IPS-15b (cell line): ENCODE results near the gene SLC9B1.
"Not testable (repeated sequence)": the region's sequence is repeated elsewhere in the genome, so short reads cannot be mapped to it uniquely, and the experiment has no call there.

Source experiments
- H3K27me3 ChIP-seq: one replicate; pipeline ENCODE4 v1.6.1; 2013; ENCODE audit warnings: low read length; ENCODE audit not compliant: control insufficient read depth, insufficient read depth
- H3K36me3 ChIP-seq: one replicate; pipeline ENCODE4 v1.6.1; 2013; ENCODE audit warnings: low read length; ENCODE audit not compliant: control insufficient read depth, insufficient read depth
- H3K4me1 ChIP-seq: one replicate; pipeline ENCODE4 v1.6.1; 2013; ENCODE audit warnings: mild to moderate bottlenecking, low read length; ENCODE audit not compliant: control insufficient read depth, insufficient read depth
- H3K4me3 ChIP-seq: one replicate; pipeline ENCODE4 v1.5.1; 2013; ENCODE audit warnings: low read depth, low read length
- H3K9ac ChIP-seq: one replicate; pipeline ENCODE4 v1.6.1; 2013; ENCODE audit warnings: low read depth, mild to moderate bottlenecking, low read length
- H3K9me3 ChIP-seq: one replicate; pipeline ENCODE4 v1.6.1; 2013; ENCODE audit warnings: mild to moderate bottlenecking, low read length; ENCODE audit not compliant: control insufficient read depth, insufficient read depth

The SLC9B1 gene

DNA sequence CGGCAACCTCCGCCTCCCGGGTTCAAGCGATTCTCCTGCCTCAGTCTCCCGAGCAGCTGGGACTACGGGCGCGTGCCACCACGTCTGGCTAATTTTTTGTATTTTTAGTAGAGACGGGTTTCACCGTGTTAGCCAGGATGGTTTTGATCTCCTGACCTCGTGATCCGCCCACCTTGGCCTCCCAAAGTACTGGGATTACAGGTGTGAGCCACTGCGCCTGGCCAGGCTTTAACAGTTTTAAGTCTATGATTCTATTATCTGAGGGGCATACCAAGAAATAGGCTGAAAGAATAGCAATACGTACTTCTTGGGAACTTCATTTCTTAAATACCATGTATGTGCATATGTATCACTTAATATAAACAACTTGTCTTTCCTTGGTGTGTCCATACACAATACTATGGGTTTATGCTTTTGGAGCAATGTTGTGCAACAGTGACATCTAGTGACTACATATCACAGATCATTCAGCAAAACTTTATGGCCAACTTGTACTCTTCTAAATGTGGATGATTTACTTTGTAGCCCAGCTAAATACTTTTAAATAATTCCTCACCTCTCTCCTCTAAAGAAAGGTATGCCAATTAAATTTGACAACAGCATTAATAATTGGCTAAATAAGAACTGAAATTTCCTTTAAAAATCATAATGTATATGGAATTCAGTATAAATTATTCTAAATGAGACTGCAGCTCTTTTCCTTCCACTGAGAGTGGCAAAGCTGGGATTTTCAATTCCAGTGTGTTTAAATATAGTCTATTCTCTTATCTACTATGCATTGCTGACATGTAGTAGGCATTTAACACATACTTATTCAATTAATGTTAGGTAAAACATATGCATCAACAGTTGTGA, 10.4 kb downstream of the SLC9B1 start:
- Histone ChIP-seq H3K4me1 (no peaks in the 10 kb centered on the region), H3K4me3 (no peak overlapping the region), H3K9me3 (no peaks in the 10 kb centered on the region), H3K9ac (no peak overlapping the region), H3K36me3 (no peaks in the 10 kb centered on the region), H3K27me3 (no peaks in the 10 kb centered on the region)

GRCh38 chr4:103002551-103002950, 17.0 kb downstream of the SLC9B1 start:
- Histone ChIP-seq H3K27me3 (no peaks in the 10 kb centered on the region), H3K36me3 (no peaks in the 10 kb centered on the region), H3K4me1 (no peaks in the 10 kb centered on the region), H3K9me3 (no peaks in the 10 kb centered on the region), H3K4me3 (no peak overlapping the region), H3K9ac (no peak overlapping the region)

- Histone ChIP-seq H3K9ac (no peak overlapping the region), H3K4me1 (no peaks in the 10 kb centered on the region), H3K4me3 (no peak overlapping the region), H3K27me3 (no peaks in the 10 kb centered on the region), H3K9me3 (peaks cover 5% of the 10 kb centered on the region), H3K36me3 (peaks cover 3% of the 10 kb centered on the region)
Measured at GRCh38 chr4:102994803-102995202, 24.7 kb downstream of the SLC9B1 start.

DNA sequence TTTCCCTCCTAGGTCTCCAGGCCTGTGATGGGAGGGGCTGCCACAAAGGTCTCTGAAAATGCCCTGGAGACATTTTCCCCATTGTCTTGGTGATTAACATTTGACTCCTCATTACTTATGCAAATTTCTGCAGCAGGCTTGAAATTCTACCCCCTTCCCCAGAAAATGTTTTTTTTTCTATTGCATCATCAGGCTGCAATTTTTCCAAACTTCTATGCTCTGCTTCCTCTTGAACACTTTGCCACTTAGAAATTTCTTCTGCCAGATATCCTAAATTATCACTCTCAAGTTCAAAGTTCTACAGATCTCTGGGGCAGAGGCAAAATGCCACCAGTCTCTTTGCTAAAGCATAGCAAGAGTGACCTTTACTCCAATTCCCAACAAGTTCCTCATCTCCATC, 25.5 kb downstream of the SLC9B1 start:
- H3K4me3 ChIP-seq, H3K9me3 ChIP-seq, H3K9ac ChIP-seq, H3K27me3 ChIP-seq, H3K36me3 ChIP-seq, H3K4me1 ChIP-seq: not testable (repeated sequence)

DNA sequence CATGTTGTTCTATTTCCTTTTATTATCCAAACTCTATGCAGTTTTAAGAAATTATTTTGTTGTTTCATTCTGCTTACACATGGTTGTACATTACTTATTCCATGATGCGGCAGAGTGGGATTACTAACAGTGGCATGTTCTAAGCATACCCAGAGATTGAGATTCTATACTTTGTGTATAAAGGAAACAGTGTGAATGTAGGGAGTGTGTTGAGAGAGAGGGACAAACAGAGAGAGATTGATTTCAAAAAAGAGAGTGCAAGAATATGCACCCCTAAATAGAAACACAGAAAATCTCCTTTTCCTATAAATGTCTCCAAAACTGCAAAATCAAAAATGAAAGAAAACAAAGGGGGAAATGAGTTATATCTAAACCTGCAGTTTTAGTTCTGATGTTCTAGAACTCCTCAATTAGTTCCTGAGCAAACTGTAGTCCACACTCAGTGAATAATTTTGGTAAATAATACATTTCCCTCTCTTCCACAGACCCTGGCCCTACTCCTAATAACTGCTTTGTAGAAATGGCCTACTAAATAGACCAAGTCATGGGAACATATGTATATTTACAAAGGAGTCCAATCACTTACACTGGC, 31.0 kb downstream of the SLC9B1 start:
- Histone ChIP-seq H3K27me3 (no peaks in the 10 kb centered on the region), H3K4me3 (no peak overlapping the region), H3K36me3 (peaks cover 3% of the 10 kb centered on the region), H3K9ac (no peak overlapping the region), H3K4me1 (no peaks in the 10 kb centered on the region), H3K9me3 (peaks cover 2% of the 10 kb centered on the region)

DNA sequence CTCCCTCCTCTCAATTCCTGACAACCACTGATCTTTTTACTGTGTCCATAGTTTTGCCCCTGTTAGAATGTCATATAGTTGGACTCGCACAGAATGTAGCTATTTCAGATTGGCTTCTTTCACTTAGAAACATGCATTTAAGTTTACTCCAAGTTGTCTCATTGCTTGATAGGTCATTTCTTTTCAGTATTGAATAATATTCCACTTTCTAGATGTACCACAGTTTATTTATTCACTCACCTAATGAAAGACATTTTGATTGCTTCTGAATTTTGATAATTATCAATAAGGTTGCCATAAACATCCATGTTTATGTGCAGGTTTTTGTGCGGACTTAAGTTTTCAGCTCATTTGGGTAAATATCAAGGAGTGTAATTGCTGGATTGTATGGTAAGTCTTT, 38.5 kb downstream of the SLC9B1 start:
- no peaks in the 10 kb centered on the region for H3K4me1 ChIP-seq
- H3K36me3 ChIP-seq, result no peaks in the 10 kb centered on the region
- no peak overlapping the region for H3K4me3 ChIP-seq
- H3K9me3 ChIP-seq, result no peaks in the 10 kb centered on the region
- no peaks in the 10 kb centered on the region for H3K27me3 ChIP-seq
- H3K9ac ChIP-seq, result no peak overlapping the region

DNA sequence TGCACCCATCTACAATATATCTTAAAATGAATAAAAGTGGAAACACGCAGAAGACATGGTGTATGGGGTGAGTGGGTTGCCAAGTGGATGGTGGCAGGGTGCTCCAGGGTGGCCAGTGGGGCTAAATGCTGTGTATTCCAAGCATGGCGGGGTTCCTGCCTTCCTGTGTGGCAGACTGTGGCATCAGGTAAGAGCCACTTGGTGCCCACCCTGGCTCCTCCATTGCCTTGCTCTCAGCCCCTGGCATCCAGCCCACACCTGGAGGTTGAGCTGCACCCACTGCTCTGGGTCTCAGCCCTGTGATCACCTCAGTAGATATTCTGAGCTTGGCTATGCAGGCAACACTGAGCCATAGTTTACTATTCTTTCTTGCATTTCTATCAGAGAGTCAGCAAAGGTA, 57.7 kb downstream of the SLC9B1 start:
- not testable (repeated sequence) for H3K27me3 ChIP-seq, H3K9ac ChIP-seq, H3K4me3 ChIP-seq, H3K36me3 ChIP-seq, H3K4me1 ChIP-seq, H3K9me3 ChIP-seq

GRCh38 chr4:102959496-102959895, 60.0 kb downstream of the SLC9B1 start:
- no peaks in the 10 kb centered on the region for H3K4me1 ChIP-seq
- H3K9me3 ChIP-seq, result no peaks in the 10 kb centered on the region
- H3K4me3 ChIP-seq, result no peak overlapping the region
- H3K27me3 ChIP-seq, result no peaks in the 10 kb centered on the region
- no peaks in the 10 kb centered on the region for H3K36me3 ChIP-seq
- no peak overlapping the region for H3K9ac ChIP-seq

- Histone ChIP-seq H3K4me1 (no peaks in the 10 kb centered on the region), H3K4me3 (no peak overlapping the region), H3K36me3 (no peaks in the 10 kb centered on the region), H3K27me3 (no peaks in the 10 kb centered on the region), H3K9ac (no peak overlapping the region), H3K9me3 (no peaks in the 10 kb centered on the region)
Measured at GRCh38 chr4:102945066-102945465, 74.4 kb downstream of the SLC9B1 start.

DNA sequence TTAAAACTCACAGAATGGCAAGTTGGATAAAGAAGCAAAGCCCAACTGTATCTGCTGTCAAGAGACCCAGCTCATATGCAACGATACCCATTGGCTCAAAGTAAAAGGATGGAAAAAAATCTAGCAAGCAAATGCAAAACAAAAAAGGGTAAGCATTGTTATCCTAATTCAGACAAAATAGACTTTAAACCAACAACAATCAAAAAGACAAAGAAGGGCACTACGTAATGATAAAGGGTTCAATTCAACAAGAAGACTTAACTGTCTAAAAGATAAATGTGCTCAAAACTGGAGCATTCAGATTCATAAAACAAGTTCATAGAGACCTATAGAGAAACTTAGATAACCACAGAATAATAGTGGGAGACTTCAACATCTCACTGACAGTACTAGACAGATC, 81.4 kb downstream of the SLC9B1 start:
- not testable (repeated sequence) for H3K9me3 ChIP-seq

DNA sequence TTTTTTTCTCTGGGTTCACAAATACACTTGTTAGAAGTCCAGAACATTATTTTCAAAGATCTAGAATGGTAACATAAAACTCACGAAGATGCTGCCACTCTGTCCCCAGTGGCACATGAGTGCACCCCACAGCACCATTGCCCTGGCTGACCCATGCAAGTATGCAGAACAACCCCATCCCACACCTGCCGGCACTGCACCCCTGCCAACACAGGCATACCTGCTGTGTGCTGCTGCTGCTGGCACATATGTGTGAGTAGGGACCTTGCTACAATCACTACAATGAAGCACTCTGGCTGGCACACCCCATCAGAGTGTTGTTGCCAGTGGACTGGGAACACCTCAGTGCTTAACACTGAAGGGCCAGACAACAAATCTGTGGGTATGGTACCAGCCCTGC, 83.8 kb downstream of the SLC9B1 start:
- peaks cover 3% of the 10 kb centered on the region for H3K4me1 ChIP-seq
- no peak overlapping the region for H3K4me3 ChIP-seq
- H3K9ac ChIP-seq, result no peak overlapping the region
- H3K9me3 ChIP-seq, result no peaks in the 10 kb centered on the region
- no peaks in the 10 kb centered on the region for H3K27me3 ChIP-seq
- H3K36me3 ChIP-seq, result no peaks in the 10 kb centered on the region

More for the DNA sequence above, 81.4 kb downstream of the SLC9B1 start:
- H3K4me1 ChIP-seq, H3K4me3 ChIP-seq, H3K27me3 ChIP-seq, H3K36me3 ChIP-seq, H3K9ac ChIP-seq: not testable (repeated sequence)

DNA sequence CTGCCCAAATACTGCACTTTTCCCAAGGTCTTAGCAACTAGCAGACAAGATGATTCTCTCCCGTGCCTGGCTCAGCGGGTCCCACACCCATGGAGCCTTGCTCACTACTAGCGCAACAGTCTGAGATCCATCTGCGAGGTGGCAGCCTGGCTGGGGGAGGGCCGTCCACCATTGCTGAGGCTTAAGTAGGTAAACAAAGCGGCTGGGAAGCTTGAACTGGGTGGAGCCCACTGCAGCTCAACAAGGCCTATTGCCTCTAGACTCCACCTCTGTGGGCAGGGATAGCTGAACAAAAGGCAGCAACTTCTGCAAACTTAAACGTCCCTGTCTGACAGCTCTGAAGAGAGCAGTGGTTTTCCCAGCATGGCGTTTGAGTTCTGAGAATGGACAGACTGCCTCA, 99.8 kb downstream of the SLC9B1 start:
- H3K27me3 ChIP-seq, H3K9me3 ChIP-seq, H3K36me3 ChIP-seq, H3K4me1 ChIP-seq, H3K9ac ChIP-seq, H3K4me3 ChIP-seq: not testable (repeated sequence)
